ENCODE data around the gene EXOG. TPM values are rescaled to one million over a fixed set of nuclear protein-coding genes. Genes with fewer than 3 reads are reported as not detected.

EXOG gene
- total RNA-seq, 4 donors from 2014 or later = 3.3 to 10.3 (median 5.3) TPM

DNA sequence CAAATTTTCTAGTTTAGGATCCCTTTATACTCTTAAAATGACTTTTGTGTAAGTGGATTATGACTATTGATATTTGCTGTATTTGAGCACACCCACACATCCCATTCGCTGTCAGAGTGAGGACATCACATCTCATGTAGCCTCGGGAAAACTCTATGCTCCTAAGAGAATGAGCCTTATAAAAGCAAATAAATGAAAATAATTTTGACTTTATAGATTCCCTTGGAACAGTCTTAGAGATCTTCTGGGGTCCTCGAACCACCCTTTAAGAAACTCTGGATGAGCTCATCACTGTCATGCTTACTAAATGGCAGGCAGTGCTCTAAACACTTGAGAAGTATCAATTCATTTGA is 16.1 kb upstream of the EXOG start:
- intact Hi-C loops (cut with DNase I) = no loop called here
- no peaks in the 10 kb centered on the region for H3K27me3 ChIP-seq
- no peak overlapping the region for H3K4me3 ChIP-seq
- no peak overlapping the region for H3K27ac ChIP-seq
- no peak for DNase-seq
- H3K4me1 ChIP-seq = no peaks in the 10 kb centered on the region
- 40 to 49% methylated on average over 3 of the region's 3 CpGs for WGBS, 2 donors
- TF ChIP-seq POLR2A (IDR thresholded peaks at IDR 0.05) = no peak
- TF ChIP-seq, protein P1, sequence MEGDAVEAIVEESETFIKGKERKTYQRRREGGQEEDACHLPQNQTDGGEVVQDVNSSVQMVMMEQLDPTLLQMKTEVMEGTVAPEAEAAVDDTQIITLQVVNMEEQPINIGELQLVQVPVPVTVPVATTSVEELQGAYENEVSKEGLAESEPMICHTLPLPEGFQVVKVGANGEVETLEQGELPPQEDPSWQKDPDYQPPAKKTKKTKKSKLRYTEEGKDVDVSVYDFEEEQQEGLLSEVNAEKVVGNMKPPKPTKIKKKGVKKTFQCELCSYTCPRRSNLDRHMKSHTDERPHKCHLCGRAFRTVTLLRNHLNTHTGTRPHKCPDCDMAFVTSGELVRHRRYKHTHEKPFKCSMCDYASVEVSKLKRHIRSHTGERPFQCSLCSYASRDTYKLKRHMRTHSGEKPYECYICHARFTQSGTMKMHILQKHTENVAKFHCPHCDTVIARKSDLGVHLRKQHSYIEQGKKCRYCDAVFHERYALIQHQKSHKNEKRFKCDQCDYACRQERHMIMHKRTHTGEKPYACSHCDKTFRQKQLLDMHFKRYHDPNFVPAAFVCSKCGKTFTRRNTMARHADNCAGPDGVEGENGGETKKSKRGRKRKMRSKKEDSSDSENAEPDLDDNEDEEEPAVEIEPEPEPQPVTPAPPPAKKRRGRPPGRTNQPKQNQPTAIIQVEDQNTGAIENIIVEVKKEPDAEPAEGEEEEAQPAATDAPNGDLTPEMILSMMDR (IDR thresholded peaks at IDR 0.05) = peak in 1 of 6 experiments; percentile 15
- peaks cover 0 to 68% (median 8%) of the 10 kb centered on the region in 3 donors for H3K36me3 ChIP-seq
- no peaks in the 10 kb centered on the region for H3K9me3 ChIP-seq

DNA sequence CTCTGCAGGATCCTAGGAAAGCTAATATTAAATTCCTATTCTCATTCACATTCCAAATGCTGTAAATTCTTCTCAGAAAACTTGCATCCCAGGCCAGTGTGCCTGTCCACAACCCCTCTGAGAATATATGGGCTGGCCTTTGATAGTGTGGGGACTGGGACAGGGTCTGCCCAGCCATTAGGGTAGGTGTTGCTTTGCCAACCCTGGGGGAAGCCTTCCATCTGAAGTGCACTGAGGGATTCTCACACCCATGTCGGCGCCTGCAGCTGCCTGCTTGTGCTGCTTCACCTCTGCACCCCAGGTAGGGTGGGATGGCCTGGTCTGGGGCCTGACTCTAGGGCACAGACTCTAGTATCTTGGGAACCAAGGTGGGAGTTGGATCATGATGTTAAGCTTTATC is 15.2 kb upstream of the EXOG start:
- Histone ChIP-seq H3K4me3 (no peak overlapping the region), H3K27ac (no peak overlapping the region), H3K36me3 (peaks cover 0 to 68% (median 8%) of the 10 kb centered on the region in 3 donors), H3K27me3 (no peaks in the 10 kb centered on the region), H3K9me3 (no peaks in the 10 kb centered on the region), H3K4me1 (no peaks in the 10 kb centered on the region)
- no CpG with 5 or more reads among the region's 2 CpGs for WGBS, 2 donors
- DNase-seq = no peak
- intact Hi-C loops (cut with DNase I) = no loop called here
- TF ChIP-seq, protein P1 (IDR thresholded peaks at IDR 0.05) = no peak
- TF ChIP-seq POLR2A (IDR thresholded peaks at IDR 0.05) = no peak

DNA sequence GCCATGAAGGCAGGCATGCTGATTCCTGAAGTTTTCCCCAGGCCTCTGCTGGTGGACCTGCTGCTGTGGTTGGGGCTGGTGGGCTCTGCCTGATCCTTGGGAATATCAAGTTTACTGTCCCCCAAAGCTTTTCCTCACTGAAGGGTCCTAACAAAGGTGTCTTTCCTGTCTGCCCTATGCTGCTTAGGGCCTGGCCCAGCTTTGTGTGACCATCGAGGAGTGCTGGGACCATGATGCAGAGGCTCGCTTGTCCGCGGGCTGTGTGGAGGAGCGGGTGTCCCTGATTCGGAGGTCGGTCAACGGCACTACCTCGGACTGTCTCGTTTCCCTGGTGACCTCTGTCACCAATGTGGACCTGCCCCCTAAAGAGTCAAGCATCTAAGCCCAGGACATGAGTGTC is 13.2 kb upstream of the EXOG start:
- no peaks in the 10 kb centered on the region for H3K9me3 ChIP-seq
- no peaks in the 10 kb centered on the region for H3K27me3 ChIP-seq
- no peaks in the 10 kb centered on the region for H3K4me1 ChIP-seq
- no peak overlapping the region for H3K4me3 ChIP-seq
- intact Hi-C loops (cut with DNase I) = no loop called here
- no peak for DNase-seq
- H3K36me3 ChIP-seq = peaks cover 0 to 65% (median 8%) of the 10 kb centered on the region in 3 donors
- WGBS, 2 donors = 76 to 100% methylated on average over 1 to 10 of the region's 10 CpGs
- TF ChIP-seq, protein P1 (IDR thresholded peaks at IDR 0.05) = no peak
- TF ChIP-seq POLR2A (IDR thresholded peaks at IDR 0.05) = no peak
- H3K27ac ChIP-seq = no peak overlapping the region

DNA sequence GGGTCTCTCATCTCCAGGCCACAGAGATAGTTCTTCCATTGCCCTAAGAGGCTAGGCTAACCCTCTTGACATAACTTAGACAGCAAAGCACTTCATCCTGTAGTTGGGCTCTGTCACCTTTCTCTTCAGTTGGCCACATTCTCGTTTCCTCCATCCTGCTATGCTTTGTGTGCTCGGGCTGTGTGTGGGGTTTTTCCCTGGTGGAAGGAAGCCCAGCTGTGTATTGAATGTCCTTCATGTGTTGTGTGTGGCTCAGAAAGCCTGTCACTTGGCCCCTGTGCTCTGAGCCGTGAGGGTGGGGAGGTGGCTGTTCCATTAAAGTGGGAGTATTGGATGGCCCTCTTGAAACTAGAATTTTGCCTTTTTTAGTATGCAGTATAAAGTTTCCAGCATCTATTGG is 8.8 kb upstream of the EXOG start:
- TF ChIP-seq, protein P1 (IDR thresholded peaks at IDR 0.05) = no peak
- no peak for TF ChIP-seq POLR2A (IDR thresholded peaks at IDR 0.05)
- H3K9me3 ChIP-seq = no peaks in the 10 kb centered on the region
- intact Hi-C loops (cut with DNase I) = no loop called here
- H3K4me3 ChIP-seq = no peak overlapping the region
- 53 to 56% methylated on average over 3 of the region's 3 CpGs for WGBS, 2 donors
- DNase-seq = no peak
- no peak overlapping the region for H3K27ac ChIP-seq
- no peaks in the 10 kb centered on the region for H3K4me1 ChIP-seq
- peaks cover 0 to 21% (median 3%) of the 10 kb centered on the region in 3 donors for H3K36me3 ChIP-seq
- no peaks in the 10 kb centered on the region for H3K27me3 ChIP-seq

DNA sequence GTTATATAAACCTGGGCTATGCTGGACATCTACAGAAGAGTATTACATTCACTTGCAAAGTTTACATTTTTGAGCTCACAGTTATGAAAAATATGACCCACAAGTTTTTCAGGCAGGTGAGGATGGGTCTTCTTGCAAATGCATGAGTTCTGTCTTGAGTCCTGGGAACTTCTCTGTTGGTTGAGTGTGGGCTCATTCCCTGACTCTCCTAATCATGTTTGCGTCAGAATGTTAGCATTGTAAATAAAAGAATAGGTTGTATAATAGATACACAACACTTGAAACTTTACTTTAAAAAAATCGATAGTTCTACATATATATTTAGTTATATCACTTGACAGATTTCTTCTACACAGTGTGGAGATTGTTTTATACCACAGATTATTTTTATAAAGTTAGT is 7.2 kb upstream of the EXOG start:
- WGBS, 2 donors = 92 to 96% methylated on average over 2 of the region's 2 CpGs
- no peak overlapping the region for H3K27ac ChIP-seq
- no peak for DNase-seq
- intact Hi-C loops (cut with DNase I) = no loop called here
- H3K36me3 ChIP-seq = peaks cover 0 to 5% (median 0%) of the 10 kb centered on the region in 3 donors
- H3K9me3 ChIP-seq = no peaks in the 10 kb centered on the region
- H3K27me3 ChIP-seq = no peaks in the 10 kb centered on the region
- no peak for TF ChIP-seq POLR2A (IDR thresholded peaks at IDR 0.05)
- TF ChIP-seq, protein P1 (IDR thresholded peaks at IDR 0.05) = no peak
- H3K4me1 ChIP-seq = no peaks in the 10 kb centered on the region
- H3K4me3 ChIP-seq = no peak overlapping the region
